ENCODE data around the gene BTBD9. TPM values are rescaled to one million over a fixed set of nuclear protein-coding genes. Genes with fewer than 3 reads are reported as not detected.

BTBD9 gene
- total and polyA plus RNA-seq, 4 donors = 8.7 to 73.9 (median 28.3) TPM

GRCh38 chr6:38316099-38316868 lies 323.4 kb downstream of the BTBD9 start:
- H3K4me1 ChIP-seq (ENCODE audit: control insufficient read depth in 5 of 5, insufficient read depth in 5 of 5, low read length in 5 of 5) = peaks cover 0 to 9% (median 0%) of the 10 kb centered on the region in 5 donors
- DNase-seq (no peak), ATAC-seq (ENCODE audit: insufficient read depth, low FRiP score) (no peak)
- no peak overlapping the region for H3K9ac ChIP-seq (ENCODE audit: insufficient read depth in 1 of 2, low read length in 2 of 2)
- TF ChIP-seq CTCF (IDR thresholded peaks at IDR 0.05; ENCODE audit: control extremely low read depth, extremely low read depth) = no peak
- 90 to 93% methylated on average over 1 of the region's 1 CpG for WGBS, 2 donors
- no peaks in the 10 kb centered on the region for H3K27me3 ChIP-seq (ENCODE audit: control insufficient read depth in 3 of 3, insufficient read depth in 3 of 3, low read length in 2 of 3)
- H3K36me3 ChIP-seq (ENCODE audit: control insufficient read depth in 4 of 4, insufficient read depth in 4 of 4, low read length in 4 of 4) = no peaks in the 10 kb centered on the region
- no peak overlapping the region for H3K4me3 ChIP-seq
- H3K9me3 ChIP-seq (ENCODE audit: control insufficient read depth in 4 of 4, insufficient read depth in 3 of 4, low read length in 3 of 4) = no peaks in the 10 kb centered on the region
- no peak overlapping the region for H3K27ac ChIP-seq (ENCODE audit: low read depth in 1 of 2, low read length in 1 of 2)

DNA sequence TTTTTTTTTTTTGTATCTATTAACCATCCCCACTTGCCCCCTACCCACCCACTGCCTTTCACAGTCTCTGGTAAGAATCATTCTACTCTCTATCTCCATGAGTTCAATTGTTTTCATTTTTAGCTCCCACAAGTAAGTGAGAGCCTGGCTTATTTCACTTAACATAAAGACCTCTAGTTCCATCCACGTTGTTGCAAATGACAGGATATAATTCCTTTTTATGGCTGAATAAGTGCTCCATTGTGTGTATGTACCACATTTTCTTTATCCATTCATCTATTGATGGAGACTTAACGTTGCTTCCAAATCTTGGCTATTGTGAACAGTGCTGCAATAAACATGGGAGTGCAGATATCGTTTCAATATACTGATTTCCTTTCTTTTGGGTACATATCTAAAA lies 328.5 kb downstream of the BTBD9 start:
- ATAC-seq (ENCODE audit: insufficient read depth, low FRiP score) (no peak), DNase-seq (no peak)
- Histone ChIP-seq H3K36me3 (ENCODE audit: control insufficient read depth in 4 of 4, insufficient read depth in 4 of 4, low read length in 4 of 4) (peaks cover 0 to 1% (median 0%) of the 10 kb centered on the region in 4 donors), H3K9ac (ENCODE audit: insufficient read depth in 1 of 2, low read length in 2 of 2) (no peak overlapping the region), H3K4me3 (no peak overlapping the region), H3K27ac (ENCODE audit: low read depth in 1 of 2, low read length in 1 of 2) (no peak overlapping the region), H3K27me3 (ENCODE audit: control insufficient read depth in 3 of 3, insufficient read depth in 3 of 3, low read length in 2 of 3) (no peaks in the 10 kb centered on the region), H3K4me1 (ENCODE audit: control insufficient read depth in 5 of 5, insufficient read depth in 5 of 5, low read length in 5 of 5) (peaks cover 0 to 19% (median 0%) of the 10 kb centered on the region in 5 donors), H3K9me3 (ENCODE audit: control insufficient read depth in 4 of 4, insufficient read depth in 3 of 4, low read length in 3 of 4) (no peaks in the 10 kb centered on the region)
- WGBS, 2 donors = 87 to 91% methylated on average over 3 of the region's 3 CpGs
- no peak for TF ChIP-seq CTCF (IDR thresholded peaks at IDR 0.05; ENCODE audit: control extremely low read depth, extremely low read depth)

DNA sequence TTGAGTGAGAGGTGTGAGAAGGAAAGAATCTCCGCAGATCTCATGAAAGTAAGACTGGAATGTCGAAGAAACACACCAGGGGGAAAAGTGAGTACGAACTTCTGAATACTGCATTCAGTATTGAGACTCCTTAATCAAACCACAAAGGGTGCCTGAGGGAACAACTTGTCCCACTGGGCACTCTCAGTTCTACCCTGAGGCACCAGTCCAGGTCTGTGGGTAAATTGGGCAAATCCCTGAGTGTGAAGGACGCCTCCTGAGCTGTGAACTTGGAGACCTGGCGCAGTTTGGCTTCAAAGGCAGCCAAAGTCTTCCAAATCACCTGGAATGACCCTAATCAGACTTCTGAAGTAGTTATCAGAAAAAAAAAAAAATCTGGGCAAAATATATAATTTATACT lies 329.7 kb downstream of the BTBD9 start:
- no peak for DNase-seq

More for the DNA sequence above, 329.7 kb downstream of the BTBD9 start:
- no peak for TF ChIP-seq CTCF (IDR thresholded peaks at IDR 0.05; ENCODE audit: control extremely low read depth, extremely low read depth)
- Histone ChIP-seq H3K9me3 (ENCODE audit: control insufficient read depth in 4 of 4, insufficient read depth in 3 of 4, low read length in 3 of 4) (no peaks in the 10 kb centered on the region), H3K36me3 (ENCODE audit: control insufficient read depth in 4 of 4, insufficient read depth in 4 of 4, low read length in 4 of 4) (peaks cover 0 to 1% (median 0%) of the 10 kb centered on the region in 4 donors), H3K27me3 (ENCODE audit: control insufficient read depth in 3 of 3, insufficient read depth in 3 of 3, low read length in 2 of 3) (no peaks in the 10 kb centered on the region), H3K4me3 (no peak overlapping the region), H3K9ac (ENCODE audit: insufficient read depth in 1 of 2, low read length in 2 of 2) (no peak overlapping the region), H3K4me1 (ENCODE audit: control insufficient read depth in 5 of 5, insufficient read depth in 5 of 5, low read length in 5 of 5) (peaks cover 0 to 22% (median 0%) of the 10 kb centered on the region in 5 donors), H3K27ac (ENCODE audit: low read depth in 1 of 2, low read length in 1 of 2) (peak overlapping the region in 1 of 2 donors; percentile 11)
- WGBS, 2 donors = 80 to 92% methylated on average over 5 of the region's 5 CpGs
- ATAC-seq (ENCODE audit: insufficient read depth, low FRiP score) = no peak
